Esophagus muscularis mucosa (tissue), 4 donors: Measurements from ENCODE around the gene SPAG16. TPM values are rescaled to one million over a fixed set of nuclear protein-coding genes. Genes with fewer than 3 reads are reported as not detected.
A peak's percentile ranks its signal among the peaks of the same experiment; 100 is the strongest.

Experiments
- DNase-seq: peaks from one replicate; pipeline ENCODE4 v3.0.0-alpha.2; 2017; ENCODE audit errors: extremely low spot score
- H3K27ac ChIP-seq, 4 donors: fragments of 200-600 bp; sonication (generic); replicated peaks in 1 of 4; 1 replicate in 3 of 4; 2 replicates in 1 of 4; pipeline ENCODE4 v1.5.1; 2016 to 2019; ENCODE audit warnings: mild to moderate bottlenecking in 1 of 4
- H3K27me3 ChIP-seq, 4 donors: fragments of 200-600 bp; sonication (generic); one replicate each; pipeline versions ENCODE4 v1.5.1 to v1.6.0; 2016 to 2019
- H3K36me3 ChIP-seq, 4 donors: fragments of 200-600 bp; sonication (generic); one replicate each; pipeline ENCODE4 v1.5.1; 2016 to 2019
- H3K4me1 ChIP-seq, 4 donors: fragments of 200-600 bp; sonication (generic); one replicate each; pipeline ENCODE4 v1.5.1; 2016 to 2019
- H3K4me3 ChIP-seq, 4 donors: fragments of 200-600 bp; sonication (generic); 1 replicate in 2 of 4; 2 replicates in 2 of 4; pipeline ENCODE4 v1.5.1; 2016 to 2019; ENCODE audit warnings: mild to moderate bottlenecking in 4 of 4, moderate library complexity in 1 of 4
- H3K9me3 ChIP-seq, 4 donors: fragments of 200-600 bp; sonication (generic); 1 replicate in 3 of 4; 2 replicates in 1 of 4; pipeline ENCODE4 v1.5.1; 2016 to 2019
- CTCF ChIP-seq, 3 experiments: fragments of 200-600 bp in 2 of 3; fragments of 450-650 bp in 1 of 3; sonication (generic) in 2 of 3; IDR thresholded peaks; one replicate each; pipeline ENCODE4 v1.5.1; 2017 to 2019; ENCODE audit warnings: antibody characterized with exemption in 3 of 3, mild to moderate bottlenecking in 2 of 3, moderate library complexity in 1 of 3
- EP300 ChIP-seq: sonication (generic); formaldehyde crosslinking; IDR thresholded peaks from one replicate; pipeline ENCODE4 v1.6.1; 2017; ENCODE audit warnings: antibody characterized with exemption
- POLR2A ChIP-seq: fragments of 450-650 bp; IDR thresholded peaks from one replicate; pipeline ENCODE4 v1.6.1; 2017; ENCODE audit warnings: antibody characterized with exemption, moderate library complexity, mild to moderate bottlenecking, low read depth
- POLR2AphosphoS5 ChIP-seq, 2 donors: sonication (generic); formaldehyde crosslinking; IDR thresholded peaks; one replicate each; pipeline ENCODE4 v1.6.1; 2017; ENCODE audit warnings: antibody characterized with exemption in 2 of 2
- WGBS: methylation state at CpG from one replicate; pipeline ENCODE4 v1.1.5; 2018; 5-methylcytosine and 5-hydroxymethylcytosine counted together
- intact Hi-C: fragments of 100-400 bp; cut with DNase I; formaldehyde crosslinking; loops from one replicate; pipeline ENCODE4 v1.15.1; 2023
- total RNA-seq, 4 donors: library from RNA; depleted of rRNA; stranded (reverse); fragments of >200 nt; gene quantifications; one replicate each; pipeline versions ENCODE4 v1.1.0 to v1.2.1, GENCODE V29; 2016

Gene SPAG16
- total RNA-seq, 4 donors from 2014 or later = 26.8 to 36.1 (median 31.0) TPM

DNA sequence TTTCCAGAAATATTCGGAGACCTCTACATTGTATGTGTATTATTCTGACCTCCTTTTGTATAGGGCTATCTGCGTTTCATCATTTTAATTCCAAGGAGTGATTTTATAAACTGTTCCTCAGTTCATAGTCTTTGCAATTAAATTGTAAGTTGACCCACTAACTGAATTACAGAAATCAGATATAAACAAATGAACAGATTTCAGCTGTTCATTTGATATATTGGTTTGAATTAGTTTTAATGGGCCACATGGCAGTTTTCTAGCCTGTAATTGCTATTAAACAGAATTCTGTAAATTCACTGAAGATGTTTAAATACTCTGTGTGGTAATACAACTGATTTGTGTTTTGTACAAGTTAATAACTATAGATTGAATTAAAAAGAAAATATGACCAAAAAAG lies 780.2 kb downstream of the SPAG16 start:
- TF ChIP-seq CTCF (IDR thresholded peaks at IDR 0.05) (no peak), POLR2A (no peak), EP300 (no peak), POLR2AphosphoS5 (IDR thresholded peaks at IDR 0.05) (no peak)
- intact Hi-C loops = no loop called here
- Histone ChIP-seq H3K27me3 (no peaks in the 10 kb centered on the region), H3K4me1 (peaks cover 0 to 6% (median 0%) of the 10 kb centered on the region in 4 donors), H3K27ac (no peak overlapping the region), H3K36me3 (no peaks in the 10 kb centered on the region), H3K4me3 (no peak overlapping the region), H3K9me3 (no peaks in the 10 kb centered on the region)
- WGBS = 63% methylated on average over 2 of the region's 2 CpGs
- DNase-seq = no peak

DNA sequence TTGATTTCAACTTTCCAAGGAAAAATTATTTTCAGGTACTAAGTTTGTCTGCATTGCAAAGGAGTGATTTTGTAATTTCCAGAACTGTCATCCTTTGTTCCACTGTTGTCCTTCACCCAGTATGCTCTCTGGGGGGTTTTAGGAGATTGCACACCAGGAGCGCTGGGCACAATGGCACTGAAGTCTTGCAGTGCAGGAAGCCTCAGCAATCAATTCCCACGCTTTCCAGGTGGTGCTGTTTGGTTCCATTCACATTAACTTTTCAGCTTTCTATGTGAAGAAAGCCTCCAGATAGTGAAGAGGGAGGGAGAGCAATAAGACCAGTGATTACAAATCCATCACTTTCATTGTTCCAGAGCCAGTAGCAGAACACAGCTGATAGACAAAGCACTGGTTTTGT lies 782.6 kb downstream of the SPAG16 start:
- 49% methylated on average over 2 of the region's 2 CpGs for WGBS
- no peak for TF ChIP-seq POLR2AphosphoS5 (IDR thresholded peaks at IDR 0.05)
- no peak for TF ChIP-seq CTCF (IDR thresholded peaks at IDR 0.05)
- no peak for TF ChIP-seq EP300
- TF ChIP-seq POLR2A = no peak
- Histone ChIP-seq H3K4me1 (peaks cover 0 to 9% (median 0%) of the 10 kb centered on the region in 4 donors), H3K27ac (no peak overlapping the region), H3K9me3 (no peaks in the 10 kb centered on the region), H3K36me3 (no peaks in the 10 kb centered on the region), H3K27me3 (no peaks in the 10 kb centered on the region), H3K4me3 (no peak overlapping the region)
- intact Hi-C loops = no loop called here
- no peak for DNase-seq

GRCh38 chr2:214069254-214069653 lies 785.0 kb downstream of the SPAG16 start:
- Histone ChIP-seq H3K9me3 (no peaks in the 10 kb centered on the region), H3K27me3 (no peaks in the 10 kb centered on the region), H3K4me3 (peak overlapping the region in 3 of 4 donors; percentile 5 to 24 (median 15)), H3K36me3 (no peaks in the 10 kb centered on the region), H3K27ac (no peak overlapping the region), H3K4me1 (peaks cover 0 to 9% (median 0%) of the 10 kb centered on the region in 4 donors)
- DNase-seq = no peak
- TF ChIP-seq POLR2AphosphoS5 (IDR thresholded peaks at IDR 0.05) = no peak
- TF ChIP-seq EP300 = no peak
- no peak for TF ChIP-seq CTCF (IDR thresholded peaks at IDR 0.05)
- intact Hi-C loops = no loop called here
- 24% methylated on average over 2 of the region's 2 CpGs for WGBS

- 79% methylated on average over 6 of the region's 6 CpGs for WGBS
- Histone ChIP-seq H3K27me3 (no peaks in the 10 kb centered on the region), H3K27ac (no peak overlapping the region), H3K36me3 (no peaks in the 10 kb centered on the region), H3K4me1 (no peaks in the 10 kb centered on the region), H3K9me3 (no peaks in the 10 kb centered on the region), H3K4me3 (no peak overlapping the region)
- intact Hi-C loops = no loop called here
- TF ChIP-seq POLR2A = no peak
- no peak for TF ChIP-seq CTCF (IDR thresholded peaks at IDR 0.05)
- TF ChIP-seq POLR2AphosphoS5 (IDR thresholded peaks at IDR 0.05) = no peak
- TF ChIP-seq EP300 = no peak
- no peak for DNase-seq
Measured at GRCh38 chr2:214075456-214075855, 791.2 kb downstream of the SPAG16 start.

GRCh38 chr2:214076527-214076926 lies 792.3 kb downstream of the SPAG16 start:
- intact Hi-C loops = no loop called here
- H3K9me3 ChIP-seq = no peaks in the 10 kb centered on the region
- H3K4me3 ChIP-seq = no peak overlapping the region
- H3K4me1 ChIP-seq = no peaks in the 10 kb centered on the region
- no peaks in the 10 kb centered on the region for H3K27me3 ChIP-seq
- H3K27ac ChIP-seq = no peak overlapping the region
- no peaks in the 10 kb centered on the region for H3K36me3 ChIP-seq
- WGBS = 72% methylated on average over 1 of the region's 1 CpG
- DNase-seq = no peak
- no peak for TF ChIP-seq EP300
- no peak for TF ChIP-seq POLR2AphosphoS5 (IDR thresholded peaks at IDR 0.05)
- TF ChIP-seq CTCF (IDR thresholded peaks at IDR 0.05) = no peak
- TF ChIP-seq POLR2A = no peak
